ENCODE measurements around the gene PRDM16. TPM values are rescaled to one million over a fixed set of nuclear protein-coding genes. Genes with fewer than 3 reads are reported as not detected.

PRDM16 gene
- total RNA-seq, 4 donors from 2014 or later: 5.9 to 41.7 (median 11.2) TPM

- no peak overlapping the region for H3K4me3 ChIP-seq
- TF ChIP-seq EP300 (IDR thresholded peaks at IDR 0.05) (no peak), POLR2A (IDR thresholded peaks at IDR 0.05) (no peak)
- TF ChIP-seq, protein P1, sequence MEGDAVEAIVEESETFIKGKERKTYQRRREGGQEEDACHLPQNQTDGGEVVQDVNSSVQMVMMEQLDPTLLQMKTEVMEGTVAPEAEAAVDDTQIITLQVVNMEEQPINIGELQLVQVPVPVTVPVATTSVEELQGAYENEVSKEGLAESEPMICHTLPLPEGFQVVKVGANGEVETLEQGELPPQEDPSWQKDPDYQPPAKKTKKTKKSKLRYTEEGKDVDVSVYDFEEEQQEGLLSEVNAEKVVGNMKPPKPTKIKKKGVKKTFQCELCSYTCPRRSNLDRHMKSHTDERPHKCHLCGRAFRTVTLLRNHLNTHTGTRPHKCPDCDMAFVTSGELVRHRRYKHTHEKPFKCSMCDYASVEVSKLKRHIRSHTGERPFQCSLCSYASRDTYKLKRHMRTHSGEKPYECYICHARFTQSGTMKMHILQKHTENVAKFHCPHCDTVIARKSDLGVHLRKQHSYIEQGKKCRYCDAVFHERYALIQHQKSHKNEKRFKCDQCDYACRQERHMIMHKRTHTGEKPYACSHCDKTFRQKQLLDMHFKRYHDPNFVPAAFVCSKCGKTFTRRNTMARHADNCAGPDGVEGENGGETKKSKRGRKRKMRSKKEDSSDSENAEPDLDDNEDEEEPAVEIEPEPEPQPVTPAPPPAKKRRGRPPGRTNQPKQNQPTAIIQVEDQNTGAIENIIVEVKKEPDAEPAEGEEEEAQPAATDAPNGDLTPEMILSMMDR (IDR thresholded peaks at IDR 0.05): no peak
- no peak for DNase-seq (ENCODE audit: low spot score in 2 of 2)
- H3K4me1 ChIP-seq: peaks cover 0 to 20% (median 0%) of the 10 kb centered on the region in 4 donors
- WGBS, 2 donors: 64 to 72% methylated on average over 23 of the region's 23 CpGs
- H3K9me3 ChIP-seq: peaks cover 0 to 5% (median 0%) of the 10 kb centered on the region in 4 donors
- H3K27me3 ChIP-seq: peaks cover 0 to 6% of the 10 kb centered on the region in 2 donors
- H3K27ac ChIP-seq: no peak overlapping the region
- no peaks in the 10 kb centered on the region for H3K36me3 ChIP-seq
These were observed 224.6 kb downstream of the PRDM16 start for GRCh38 chr1:3293563-3294080.

- WGBS, 2 donors: 87% methylated on average over 13 of the region's 13 CpGs
- H3K27ac ChIP-seq: no peak overlapping the region
These were observed 225.4 kb downstream of the PRDM16 start for GRCh38 chr1:3294450-3294849.

DNA sequence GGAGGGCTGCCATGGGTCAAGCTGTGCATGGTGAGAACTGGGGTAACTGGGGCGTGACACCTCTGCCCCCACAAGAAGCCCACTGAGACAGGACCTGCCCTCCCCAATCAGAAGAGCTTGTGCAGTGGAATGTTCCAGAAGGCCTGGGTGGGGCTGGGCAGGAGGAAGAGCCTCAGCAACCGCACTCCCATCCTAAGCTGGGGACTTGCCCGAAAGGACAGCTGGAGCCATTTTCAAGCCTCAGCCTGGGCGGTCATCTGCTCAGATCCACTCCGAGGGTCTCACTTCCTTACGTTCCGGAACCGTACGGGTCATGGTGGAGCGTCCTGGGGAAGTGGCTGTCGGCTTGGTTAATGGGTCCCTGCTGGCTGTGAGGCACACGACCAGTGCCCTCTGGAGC, 226.8 kb downstream of the PRDM16 start:
- Histone ChIP-seq H3K4me3 (no peak overlapping the region), H3K4me1 (peaks cover 0 to 20% (median 0%) of the 10 kb centered on the region in 4 donors), H3K27ac (no peak overlapping the region), H3K36me3 (no peaks in the 10 kb centered on the region), H3K27me3 (no peaks in the 10 kb centered on the region), H3K9me3 (peaks cover 0 to 5% (median 0%) of the 10 kb centered on the region in 4 donors)
- WGBS, 2 donors: 39 to 94% methylated on average over 2 to 12 of the region's 12 CpGs
- no peak for TF ChIP-seq EP300 (IDR thresholded peaks at IDR 0.05)
- TF ChIP-seq POLR2A (IDR thresholded peaks at IDR 0.05): no peak
- TF ChIP-seq, protein P1 (IDR thresholded peaks at IDR 0.05): no peak
- DNase-seq (ENCODE audit: low spot score in 2 of 2): no peak

More at GRCh38 chr1:3294450-3294849, 225.4 kb downstream of the PRDM16 start:
- no peak overlapping the region for H3K4me3 ChIP-seq
- peaks cover 0 to 5% (median 0%) of the 10 kb centered on the region in 4 donors for H3K9me3 ChIP-seq
- TF ChIP-seq POLR2A (IDR thresholded peaks at IDR 0.05) (no peak), EP300 (IDR thresholded peaks at IDR 0.05) (no peak)
- TF ChIP-seq, protein P1 (IDR thresholded peaks at IDR 0.05): no peak
- H3K36me3 ChIP-seq: no peaks in the 10 kb centered on the region
- DNase-seq (ENCODE audit: low spot score in 2 of 2): no peak
- peaks cover 0 to 4% of the 10 kb centered on the region in 2 donors for H3K27me3 ChIP-seq
- peaks cover 0 to 20% (median 0%) of the 10 kb centered on the region in 4 donors for H3K4me1 ChIP-seq

GRCh38 chr1:3296326-3296725, 227.3 kb downstream of the PRDM16 start:
- peaks cover 0 to 6% (median 0%) of the 10 kb centered on the region in 4 donors for H3K9me3 ChIP-seq
- no peaks in the 10 kb centered on the region for H3K27me3 ChIP-seq
- H3K27ac ChIP-seq: no peak overlapping the region
- TF ChIP-seq POLR2A (IDR thresholded peaks at IDR 0.05) (no peak), EP300 (IDR thresholded peaks at IDR 0.05) (no peak)
- TF ChIP-seq, protein P1 (IDR thresholded peaks at IDR 0.05): no peak
- peaks cover 0 to 15% (median 0%) of the 10 kb centered on the region in 4 donors for H3K4me1 ChIP-seq
- H3K4me3 ChIP-seq: no peak overlapping the region
- DNase-seq (ENCODE audit: low spot score in 2 of 2): no peak
- 61 to 69% methylated on average over 11 of the region's 11 CpGs for WGBS, 2 donors
- no peaks in the 10 kb centered on the region for H3K36me3 ChIP-seq

- TF ChIP-seq EP300 (IDR thresholded peaks at IDR 0.05) (no peak), POLR2A (IDR thresholded peaks at IDR 0.05) (no peak)
- TF ChIP-seq, protein P1 (IDR thresholded peaks at IDR 0.05): no peak
- peaks cover 0 to 11% (median 0%) of the 10 kb centered on the region in 4 donors for H3K9me3 ChIP-seq
- H3K4me1 ChIP-seq: peaks cover 0 to 12% (median 0%) of the 10 kb centered on the region in 4 donors
- no peaks in the 10 kb centered on the region for H3K27me3 ChIP-seq
- no peak for DNase-seq (ENCODE audit: low spot score in 2 of 2)
- no peak overlapping the region for H3K4me3 ChIP-seq
- whole genome bisulfite sequencing, 2 donors: 82 to 88% methylated on average over 16 of the region's 16 CpGs
- H3K36me3 ChIP-seq: no peaks in the 10 kb centered on the region
- no peak overlapping the region for H3K27ac ChIP-seq
These were observed 227.8 kb downstream of the PRDM16 start for GRCh38 chr1:3296826-3297225.
